ENCODE measurements around the gene CCDC3.

Gene CCDC3

DNA sequence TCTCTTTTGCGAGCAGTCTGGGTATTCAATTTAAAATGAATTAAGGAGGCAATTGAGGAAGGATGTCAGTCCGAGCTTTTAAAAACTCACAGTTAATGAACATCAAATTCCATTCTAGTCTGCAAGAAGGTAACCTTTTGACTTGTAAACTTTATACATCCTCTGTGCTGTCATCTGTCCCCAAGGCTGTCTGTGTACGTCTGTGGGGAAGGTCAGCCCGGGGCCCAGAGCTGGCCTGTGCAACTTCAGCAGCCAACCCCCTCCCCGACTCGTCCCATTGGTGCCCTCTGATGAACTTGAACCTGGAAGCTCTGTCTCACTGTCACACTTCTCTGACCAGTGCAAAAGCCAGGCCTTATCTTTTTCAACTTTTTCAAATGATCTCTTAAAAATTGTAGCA is 80.3 kb downstream of the CCDC3 start:
- TF ChIP-seq, protein P1, sequence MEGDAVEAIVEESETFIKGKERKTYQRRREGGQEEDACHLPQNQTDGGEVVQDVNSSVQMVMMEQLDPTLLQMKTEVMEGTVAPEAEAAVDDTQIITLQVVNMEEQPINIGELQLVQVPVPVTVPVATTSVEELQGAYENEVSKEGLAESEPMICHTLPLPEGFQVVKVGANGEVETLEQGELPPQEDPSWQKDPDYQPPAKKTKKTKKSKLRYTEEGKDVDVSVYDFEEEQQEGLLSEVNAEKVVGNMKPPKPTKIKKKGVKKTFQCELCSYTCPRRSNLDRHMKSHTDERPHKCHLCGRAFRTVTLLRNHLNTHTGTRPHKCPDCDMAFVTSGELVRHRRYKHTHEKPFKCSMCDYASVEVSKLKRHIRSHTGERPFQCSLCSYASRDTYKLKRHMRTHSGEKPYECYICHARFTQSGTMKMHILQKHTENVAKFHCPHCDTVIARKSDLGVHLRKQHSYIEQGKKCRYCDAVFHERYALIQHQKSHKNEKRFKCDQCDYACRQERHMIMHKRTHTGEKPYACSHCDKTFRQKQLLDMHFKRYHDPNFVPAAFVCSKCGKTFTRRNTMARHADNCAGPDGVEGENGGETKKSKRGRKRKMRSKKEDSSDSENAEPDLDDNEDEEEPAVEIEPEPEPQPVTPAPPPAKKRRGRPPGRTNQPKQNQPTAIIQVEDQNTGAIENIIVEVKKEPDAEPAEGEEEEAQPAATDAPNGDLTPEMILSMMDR (IDR thresholded peaks at IDR 0.05; ENCODE audit: control insufficient read depth, extremely low read depth, insufficient read depth): no peak
- DNase-seq (ENCODE audit: low read depth): no peak
- no peak overlapping the region for H3K4me3 ChIP-seq (ENCODE audit: low read depth, low read length)

DNA sequence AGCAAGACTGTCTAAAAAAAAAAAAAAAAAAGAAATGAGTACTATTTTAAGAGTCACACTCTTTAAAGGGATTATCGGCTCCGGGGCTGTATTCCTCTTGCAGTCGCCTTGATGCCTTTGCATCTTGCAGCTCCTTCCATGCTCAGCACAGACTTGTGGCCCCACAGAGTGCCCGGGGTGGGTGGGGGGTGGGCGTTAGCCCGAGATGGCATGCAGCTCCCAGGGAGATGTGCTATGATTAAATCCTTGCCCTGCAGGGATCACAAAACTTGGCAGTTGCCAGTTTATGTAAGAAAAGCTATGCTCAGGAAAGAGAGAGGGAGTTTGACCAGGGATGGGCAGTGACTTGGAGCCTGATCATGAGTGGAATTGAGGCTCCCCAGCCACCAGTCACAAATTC is 81.9 kb downstream of the CCDC3 start:
- no peak for DNase-seq (ENCODE audit: low read depth)
- no peak overlapping the region for H3K4me3 ChIP-seq (ENCODE audit: low read depth, low read length)
- TF ChIP-seq, protein P1 (IDR thresholded peaks at IDR 0.05; ENCODE audit: control insufficient read depth, extremely low read depth, insufficient read depth): no peak

DNA sequence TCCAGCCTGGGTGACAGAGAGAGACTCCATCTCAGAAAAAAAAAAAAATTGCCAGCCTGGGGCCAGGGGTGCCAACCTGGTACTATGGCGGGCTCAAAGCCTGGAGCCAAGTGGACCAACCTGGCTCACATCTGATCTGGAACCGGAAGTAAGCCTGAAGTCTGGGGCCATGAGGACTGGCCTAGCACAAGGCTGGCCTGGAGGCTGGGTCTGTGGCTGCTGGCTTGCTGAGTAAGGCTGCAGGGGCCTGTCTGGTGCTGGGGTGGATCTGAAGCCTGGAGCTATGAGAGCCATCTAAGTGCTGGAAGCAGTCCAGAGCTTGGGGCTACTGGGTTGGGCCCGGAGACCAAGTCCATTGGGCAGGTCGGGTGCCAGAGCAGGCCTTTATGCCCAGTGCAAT is 84.9 kb downstream of the CCDC3 start:
- TF ChIP-seq, protein P1 (IDR thresholded peaks at IDR 0.05; ENCODE audit: control insufficient read depth, extremely low read depth, insufficient read depth): no peak
- H3K4me3 ChIP-seq (ENCODE audit: low read depth, low read length): no peak overlapping the region
- no peak for DNase-seq (ENCODE audit: low read depth)

DNA sequence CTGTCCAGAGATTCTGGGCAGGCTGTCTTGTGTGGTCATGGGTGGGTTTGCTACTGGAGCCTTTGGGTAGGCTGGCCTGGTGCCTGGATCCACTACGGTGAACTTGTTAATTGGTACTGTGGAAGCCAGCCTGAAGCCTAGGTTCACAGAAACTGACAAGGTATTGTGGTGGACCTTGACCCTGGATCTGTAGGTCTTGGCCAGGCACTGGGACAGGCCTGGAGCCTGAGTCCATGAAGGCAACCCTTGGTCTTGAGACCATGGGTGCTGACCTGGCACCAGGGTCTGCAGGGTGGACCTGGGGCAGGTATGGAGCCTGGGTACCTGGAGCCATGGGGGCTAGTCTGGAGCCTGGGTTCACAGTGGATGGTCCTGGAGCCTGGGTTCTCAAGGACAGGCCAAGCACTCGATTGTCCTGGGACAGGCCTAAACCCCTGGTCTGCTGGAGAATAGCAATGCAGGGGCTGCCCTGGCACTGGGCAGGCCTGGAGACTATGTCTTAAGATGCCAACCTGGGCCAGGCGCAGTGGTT is 85.8 kb downstream of the CCDC3 start:
- H3K4me3 ChIP-seq (ENCODE audit: low read depth, low read length): no peak overlapping the region
- DNase-seq (ENCODE audit: low read depth): no peak
- TF ChIP-seq, protein P1 (IDR thresholded peaks at IDR 0.05; ENCODE audit: control insufficient read depth, extremely low read depth, insufficient read depth): no peak

DNA sequence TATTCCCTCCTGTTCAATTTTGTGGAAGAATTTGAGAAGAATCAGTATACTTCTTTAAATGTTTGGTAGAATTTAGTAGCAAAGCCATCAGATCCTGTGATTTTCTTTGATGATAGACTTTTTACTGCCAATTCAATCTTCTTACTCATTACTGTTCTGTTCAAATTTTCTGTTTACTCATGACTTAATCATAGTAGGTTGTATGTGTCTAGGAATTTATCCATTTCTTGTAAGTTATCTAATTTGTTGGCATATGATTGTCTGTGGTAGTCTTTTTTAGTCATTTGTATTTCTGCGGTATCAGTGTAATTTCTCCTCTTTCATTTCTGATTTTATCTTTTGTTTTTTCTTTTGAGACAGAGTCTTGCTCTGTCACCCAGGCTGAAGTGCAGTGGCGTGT is 87.4 kb downstream of the CCDC3 start:
- no peak for DNase-seq (ENCODE audit: low read depth)
- TF ChIP-seq, protein P1 (IDR thresholded peaks at IDR 0.05; ENCODE audit: control insufficient read depth, extremely low read depth, insufficient read depth): no peak
- H3K4me3 ChIP-seq (ENCODE audit: low read depth, low read length): no peak overlapping the region

DNA sequence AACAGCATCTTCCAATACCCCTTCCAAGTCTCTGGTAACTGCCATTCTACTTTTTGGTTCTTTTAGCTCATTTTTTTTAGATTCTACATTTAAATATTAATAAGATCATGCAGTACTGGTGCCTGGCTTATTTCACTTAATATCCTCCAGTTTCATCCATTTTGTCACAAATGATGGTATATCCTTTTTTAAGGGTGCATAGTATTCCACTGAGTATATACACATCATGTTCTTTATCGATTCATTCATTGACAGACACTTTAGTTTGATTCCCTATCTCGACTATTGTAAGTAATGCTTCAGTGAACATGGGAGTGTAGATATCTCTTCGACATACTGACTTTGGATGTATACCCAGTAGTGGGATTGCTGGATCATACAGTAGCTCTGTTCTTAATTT is 89.7 kb downstream of the CCDC3 start:
- TF ChIP-seq, protein P1 (IDR thresholded peaks at IDR 0.05; ENCODE audit: control insufficient read depth, extremely low read depth, insufficient read depth): no peak
- DNase-seq (ENCODE audit: low read depth): no peak
- no peak overlapping the region for H3K4me3 ChIP-seq (ENCODE audit: low read depth, low read length)

DNA sequence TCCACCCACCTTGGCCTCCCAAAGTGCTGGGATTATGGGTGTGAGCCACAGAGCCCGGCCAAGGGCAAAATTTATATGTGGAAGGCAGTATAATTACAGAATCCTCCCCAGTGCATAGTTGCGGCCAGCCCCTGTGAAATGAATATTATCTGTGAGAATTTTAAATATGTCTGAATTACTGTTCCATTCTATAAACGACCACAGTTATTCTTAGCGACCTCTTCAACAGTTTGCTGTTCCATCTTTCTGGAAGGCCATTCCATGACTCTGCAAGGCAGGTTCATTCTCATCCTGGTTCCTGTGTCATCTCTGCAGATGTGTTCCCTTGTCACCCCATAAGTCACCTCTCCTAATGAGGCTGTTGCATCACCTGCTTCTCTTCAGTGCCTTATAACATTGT is 90.7 kb downstream of the CCDC3 start:
- H3K4me3 ChIP-seq (ENCODE audit: low read depth, low read length): no peak overlapping the region
- DNase-seq (ENCODE audit: low read depth): no peak
- TF ChIP-seq, protein P1 (IDR thresholded peaks at IDR 0.05; ENCODE audit: control insufficient read depth, extremely low read depth, insufficient read depth): no peak
